Right renal pelvis (tissue), 4 donors: ENCODE results near the gene PYGB. TPM values are rescaled to one million over a fixed set of nuclear protein-coding genes. Genes with fewer than 3 reads are reported as not detected.

ENCODE experiments used
- DNase-seq, 4 donors: peaks; one replicate each; pipeline ENCODE4 v3.0.0-alpha.2; 2013; ENCODE audit warnings: low read depth in 4 of 4, low spot score in 3 of 4, missing footprints in 1 of 4
- polyA plus RNA-seq, 4 donors: library from polyadenylated mRNA; unstranded; fragments of 120-200 nt; gene quantifications; one replicate each; pipeline ENCODE4 v1.2.1, GENCODE V29; 2013; ENCODE audit not compliant: insufficient read length in 4 of 4

The PYGB gene
- 10 to 100 TPM; 43.4 to 49.5 (median 47.8) TPM for polyA plus RNA-seq

GRCh38 chr20:25247956-25248785 is at the start of gene PYGB:
Gene PYGB, plus strand, starts transcription at chr20:25248085. Its CDS starts 94 bp downstream, at chr20:25248179.
- DNase-seq, result peak; percentile 50 to 76 (median 62)

GRCh38 chr20:25198663-25199383 is 49.1 kb upstream of the PYGB start:
- no peak for DNase-seq

GRCh38 chr20:25199473-25200260 is 48.2 kb upstream of the PYGB start:
- DNase-seq, result no peak

- no peak for DNase-seq
Measured at GRCh38 chr20:25203089-25203488, 44.8 kb upstream of the PYGB start.

GRCh38 chr20:25203871-25204320 is 44.0 kb upstream of the PYGB start:
- DNase-seq, result no peak

- no peak for DNase-seq
Measured at GRCh38 chr20:25204550-25205276, 43.2 kb upstream of the PYGB start.

GRCh38 chr20:25205277-25206062 is 42.4 kb upstream of the PYGB start:
- DNase-seq, result no peak

GRCh38 chr20:25206063-25206403 is 41.9 kb upstream of the PYGB start:
- no peak for DNase-seq

- DNase-seq, result no peak
Measured at GRCh38 chr20:25206548-25206947, 41.3 kb upstream of the PYGB start.

- DNase-seq, result no peak
Measured at GRCh38 chr20:25207149-25207959, 40.5 kb upstream of the PYGB start.

- no peak for DNase-seq
Measured at GRCh38 chr20:25207960-25208534, 39.8 kb upstream of the PYGB start.

GRCh38 chr20:25209400-25209799 is 38.5 kb upstream of the PYGB start:
- no peak for DNase-seq

GRCh38 chr20:25209911-25210310 is 38.0 kb upstream of the PYGB start:
- no peak for DNase-seq

GRCh38 chr20:25211273-25211672 is 36.6 kb upstream of the PYGB start:
- DNase-seq, result no peak

GRCh38 chr20:25212242-25212641 is 35.6 kb upstream of the PYGB start:
- DNase-seq, result no peak

- DNase-seq, result no peak
Measured at GRCh38 chr20:25213566-25214425, 34.1 kb upstream of the PYGB start.

GRCh38 chr20:25214426-25214790 is 33.5 kb upstream of the PYGB start:
- no peak for DNase-seq

- DNase-seq, result no peak
Measured at GRCh38 chr20:25214819-25215218, 33.1 kb upstream of the PYGB start.
